Measurements from ENCODE around the gene ADH4. TPM values are rescaled to one million over a fixed set of nuclear protein-coding genes. Genes with fewer than 3 reads are reported as not detected.

ADH4 gene
- total and polyA plus RNA-seq, 2 experiments from 2014 or later: not detected

DNA sequence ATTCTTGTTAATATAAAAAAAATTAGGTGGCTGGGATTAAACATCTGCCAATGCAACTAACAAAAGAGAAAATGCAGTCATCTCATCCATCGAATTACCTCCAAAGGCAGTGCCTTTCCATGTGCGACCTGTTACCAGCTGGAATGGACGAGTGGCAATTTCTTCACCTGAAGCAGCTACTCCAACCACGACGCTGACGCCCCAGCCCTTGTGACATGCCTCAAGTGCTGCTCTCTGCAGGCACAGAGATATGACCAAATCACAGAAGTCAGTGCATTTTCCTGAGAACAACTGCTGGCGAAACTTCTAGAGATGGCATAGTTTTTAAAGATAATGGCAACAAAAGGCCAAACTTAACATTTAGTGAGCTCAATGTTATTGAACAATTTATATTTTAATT is 69.3 kb downstream of the ADH4 start:
- Histone ChIP-seq H3K4me2 (no peak overlapping the region), H3K36me3 (ENCODE audit: insufficient read depth) (peaks cover 60% of the 10 kb centered on the region), H3K27me3 (ENCODE audit: insufficient read depth) (no peaks in the 10 kb centered on the region), H3K4me3 (no peak overlapping the region), H3K4me1 (ENCODE audit: insufficient read depth) (no peaks in the 10 kb centered on the region), H3K9me2 (ENCODE audit: insufficient read depth) (no peaks in the 10 kb centered on the region), H2AFZ (no peak overlapping the region), H3K27ac (ENCODE audit: low read depth) (0 out of 2 replicates have a peak overlapping the region, but pooled peaks have one; percentile 62), H3F3A (replicated peaks; ENCODE audit: low read depth) (peaks cover 6% of the 10 kb centered on the region; the same call in 1 of the 2 replicates), H4K20me1 (replicated peaks; ENCODE audit: insufficient read depth) (peaks cover 15% of the 10 kb centered on the region; the same call in 1 of the 2 replicates), H3K79me2 (replicated peaks; ENCODE audit: insufficient read depth) (peaks cover 18% of the 10 kb centered on the region)
- ATAC-seq (no peak), DNase-seq (ENCODE audit: low spot score) (no peak)
- H3K4me3 Mint-ChIP-seq: no peak overlapping the region
- peaks cover 84% of the 10 kb centered on the region for H3K36me3 Mint-ChIP-seq (ENCODE audit: low read depth)
- no peak for TF ChIP-seq CREB1 (CRISPR knock-in tag; IDR thresholded peaks at IDR 0.05; ENCODE audit: low read depth)
- no peak for TF ChIP-seq ETS1 (IDR thresholded peaks at IDR 0.05)
- no peak for TF ChIP-seq ZNF114 (CRISPR knock-in tag; IDR thresholded peaks at IDR 0.05)
- no peak for TF ChIP-seq ZNF331 (CRISPR knock-in tag; IDR thresholded peaks at IDR 0.05; ENCODE audit: low read depth)
- no peak for TF ChIP-seq POLR2AphosphoS5 (IDR thresholded peaks at IDR 0.05; ENCODE audit: low read depth)
- TF ChIP-seq, protein P1, sequence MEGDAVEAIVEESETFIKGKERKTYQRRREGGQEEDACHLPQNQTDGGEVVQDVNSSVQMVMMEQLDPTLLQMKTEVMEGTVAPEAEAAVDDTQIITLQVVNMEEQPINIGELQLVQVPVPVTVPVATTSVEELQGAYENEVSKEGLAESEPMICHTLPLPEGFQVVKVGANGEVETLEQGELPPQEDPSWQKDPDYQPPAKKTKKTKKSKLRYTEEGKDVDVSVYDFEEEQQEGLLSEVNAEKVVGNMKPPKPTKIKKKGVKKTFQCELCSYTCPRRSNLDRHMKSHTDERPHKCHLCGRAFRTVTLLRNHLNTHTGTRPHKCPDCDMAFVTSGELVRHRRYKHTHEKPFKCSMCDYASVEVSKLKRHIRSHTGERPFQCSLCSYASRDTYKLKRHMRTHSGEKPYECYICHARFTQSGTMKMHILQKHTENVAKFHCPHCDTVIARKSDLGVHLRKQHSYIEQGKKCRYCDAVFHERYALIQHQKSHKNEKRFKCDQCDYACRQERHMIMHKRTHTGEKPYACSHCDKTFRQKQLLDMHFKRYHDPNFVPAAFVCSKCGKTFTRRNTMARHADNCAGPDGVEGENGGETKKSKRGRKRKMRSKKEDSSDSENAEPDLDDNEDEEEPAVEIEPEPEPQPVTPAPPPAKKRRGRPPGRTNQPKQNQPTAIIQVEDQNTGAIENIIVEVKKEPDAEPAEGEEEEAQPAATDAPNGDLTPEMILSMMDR (conservative IDR thresholded peaks at IDR 0.05; ENCODE audit: low read depth in 2 of 2): no peak
- TF ChIP-seq ZNF462 (CRISPR knock-in tag; IDR thresholded peaks at IDR 0.05): no peak
- TF ChIP-seq EZH2 (IDR thresholded peaks at IDR 0.05; ENCODE audit: low read depth, unreplicated experiment): no peak
- TF ChIP-seq JUNB (IDR thresholded peaks at IDR 0.05; ENCODE audit: unreplicated experiment): no peak
- TF ChIP-seq NANOG (IDR thresholded peaks at IDR 0.05; ENCODE audit: borderline replicate concordance): no peak
- no peak for TF ChIP-seq STAT1 (IDR thresholded peaks at IDR 0.05; ENCODE audit: unreplicated experiment)
- no peak for TF ChIP-seq REST (IDR thresholded peaks at IDR 0.05; ENCODE audit: unreplicated experiment)
- no peak for TF ChIP-seq EZH2phosphoT487 (IDR thresholded peaks at IDR 0.05; ENCODE audit: unreplicated experiment)
- no peaks in the 10 kb centered on the region for H3K4me1 Mint-ChIP-seq
- no peaks in the 10 kb centered on the region for H3K9me3 Mint-ChIP-seq
- H3K27ac Mint-ChIP-seq: no peak overlapping the region
- no peaks in the 10 kb centered on the region for H3K27me3 Mint-ChIP-seq (ENCODE audit: insufficient read depth, low read depth, poor library complexity)

Data from GM23338 (cell line).